NCI-H345 treated with DMSO at 0.1 percent for 48 hours (cell line): Measurements from ENCODE around the gene SP100.
"Not testable (repeated sequence)": the region's sequence is repeated elsewhere in the genome, so short reads cannot be mapped to it uniquely, and the experiment has no call there.

Source experiments
- DNase-seq: peaks from one replicate; lab custom pipeline; 2025; ENCODE audit not compliant: unreplicated experiment; lab: John Stamatoyannopoulos, UW

Gene SP100

GRCh38 chr2:230418341-230419016, 2.5 kb downstream of the SP100 start:
- DNase-seq: no peak

DNA sequence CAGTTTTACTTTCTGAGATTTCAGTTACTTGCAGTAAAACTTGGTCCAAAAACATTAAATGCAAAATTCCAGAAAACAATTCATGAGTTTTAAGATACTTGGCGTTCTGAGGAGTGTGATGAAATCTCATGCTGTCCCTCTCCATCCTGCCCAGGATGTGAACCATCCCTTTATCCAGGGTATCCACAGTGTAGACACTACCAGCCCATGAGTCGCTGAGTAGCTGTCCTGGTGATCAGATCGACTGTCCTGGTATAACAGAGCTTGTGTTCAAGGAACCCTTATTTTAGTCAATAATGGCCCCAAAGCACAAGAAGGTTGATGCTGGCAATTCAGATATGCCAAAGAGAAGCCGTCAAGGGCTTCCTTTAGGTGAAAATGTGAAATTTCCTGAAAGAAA, 3.2 kb downstream of the SP100 start:
- DNase-seq: no peak

DNA sequence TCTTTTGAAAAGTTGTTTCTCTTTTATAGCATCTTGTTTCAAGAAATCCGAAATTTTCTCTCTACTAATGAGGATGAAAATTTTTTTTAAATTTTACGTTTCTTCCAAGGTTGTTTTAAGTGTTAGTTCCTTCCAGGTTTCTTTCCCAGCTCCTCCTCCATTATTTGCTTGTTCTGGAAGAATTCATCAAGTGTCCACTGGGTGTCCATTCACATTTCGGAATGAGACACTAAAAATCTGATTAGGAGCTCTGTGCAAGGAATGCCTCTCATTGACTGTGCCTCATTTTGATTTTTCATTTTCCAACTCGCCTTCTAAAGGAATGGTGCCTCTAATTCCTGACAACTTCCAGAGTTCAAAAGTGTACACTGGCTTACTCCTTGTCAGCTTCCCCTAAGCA, 6.1 kb downstream of the SP100 start:
- DNase-seq: no peak

DNA sequence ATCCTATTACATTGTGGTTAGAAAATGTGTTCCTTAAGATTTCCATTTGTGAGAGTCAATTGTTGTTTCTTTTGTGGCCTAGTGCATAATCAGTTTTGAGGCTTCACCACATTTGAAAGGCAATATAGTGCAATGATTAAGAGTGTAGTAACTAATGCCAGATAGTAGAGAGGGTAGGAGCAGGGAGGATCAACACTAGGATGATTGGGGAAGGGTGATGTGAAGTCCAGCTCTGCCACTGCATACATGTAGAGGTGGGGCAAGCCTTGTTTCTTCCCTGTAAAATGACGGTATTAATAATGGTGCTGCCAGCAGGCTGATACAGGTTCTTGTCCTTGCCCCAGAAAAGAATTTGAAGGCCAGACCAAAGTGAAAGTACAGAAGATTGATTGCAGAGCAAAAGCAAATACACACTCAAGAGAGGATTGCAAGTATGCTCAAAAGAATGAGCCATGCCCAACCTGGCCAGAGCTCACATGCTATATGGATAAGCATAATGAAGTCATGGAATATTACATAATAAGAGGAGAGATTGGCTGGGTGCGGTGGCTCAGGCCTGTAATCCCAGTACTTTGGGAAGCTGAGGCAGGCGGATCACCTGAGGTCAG, 8.0 kb downstream of the SP100 start:
- no peak for DNase-seq

DNA sequence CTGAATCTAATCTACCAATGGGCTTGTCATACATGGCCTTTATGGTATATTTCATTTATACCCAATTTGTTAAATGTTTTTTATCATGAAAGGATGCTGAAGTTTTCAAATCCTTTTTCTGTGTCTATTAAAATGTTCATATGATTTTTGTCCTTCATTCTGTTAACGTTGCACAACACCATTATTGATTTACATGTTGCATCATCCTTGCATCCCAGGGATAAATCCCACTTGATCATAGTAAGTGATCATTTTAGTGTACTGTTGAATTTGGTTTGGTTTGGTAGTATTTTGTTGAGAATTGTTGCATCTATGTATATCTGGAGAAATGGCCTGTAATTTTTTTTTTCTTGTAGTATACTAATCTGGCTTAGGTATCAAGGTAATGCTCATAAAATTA, 9.4 kb downstream of the SP100 start:
- no peak for DNase-seq

- no peak for DNase-seq
Observed at GRCh38 chr2:230429513-230429912, 13.5 kb downstream of the SP100 start.

DNA sequence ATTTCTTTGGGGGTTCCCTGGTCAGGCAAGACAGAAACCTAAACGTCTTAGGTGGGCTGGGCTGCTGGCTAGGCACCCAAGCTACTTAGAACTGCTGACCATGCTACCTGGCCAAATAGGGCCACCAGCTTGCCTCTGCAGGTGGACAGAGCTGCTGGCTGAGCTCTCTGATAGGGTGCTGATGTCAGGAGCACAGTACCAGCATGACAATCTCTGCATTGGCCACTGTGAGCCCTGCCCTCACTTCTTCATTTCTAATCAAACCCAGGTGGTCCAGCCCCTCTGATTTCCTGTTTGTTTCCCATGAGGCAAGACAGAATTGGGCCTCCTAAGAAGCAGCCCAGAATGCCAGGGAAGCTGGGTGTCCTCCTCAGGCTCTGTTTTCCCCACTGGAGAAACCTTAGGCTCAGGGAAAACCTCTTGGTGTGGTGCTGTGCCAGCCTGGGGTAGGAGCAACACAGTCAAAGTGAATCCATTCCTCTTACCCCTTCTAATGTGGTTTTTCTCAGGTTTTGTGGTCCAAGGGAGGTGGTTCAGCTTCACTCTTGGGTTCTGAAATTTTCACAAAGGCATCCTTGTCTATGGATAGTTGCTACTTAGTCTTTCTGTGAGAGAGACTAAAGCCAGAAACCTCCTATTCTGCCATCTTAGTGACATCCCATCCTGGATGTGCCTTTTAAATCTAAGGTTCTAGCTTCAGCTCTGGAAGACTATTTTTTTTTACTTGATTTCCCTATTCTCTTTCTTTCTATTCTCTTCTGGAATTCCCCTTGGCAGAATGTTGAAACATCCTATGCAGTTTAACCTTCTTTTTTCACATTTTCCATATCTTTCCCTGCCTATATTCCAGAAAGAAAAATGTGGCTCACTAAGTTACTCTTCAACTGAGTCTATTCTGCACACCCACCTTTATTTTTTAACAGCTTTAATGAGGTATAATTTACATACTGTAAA, 15.2 kb downstream of the SP100 start:
- no peak for DNase-seq

- DNase-seq: no peak
Observed at GRCh38 chr2:230434677-230435324, 18.8 kb downstream of the SP100 start.

- DNase-seq: no peak
Observed at GRCh38 chr2:230435431-230435830, 19.4 kb downstream of the SP100 start.

- not testable (repeated sequence) for DNase-seq
Observed at GRCh38 chr2:230439121-230439520, 23.1 kb downstream of the SP100 start.

GRCh38 chr2:230439590-230439989, 23.6 kb downstream of the SP100 start:
- no peak for DNase-seq

GRCh38 chr2:230441227-230441897, 25.4 kb downstream of the SP100 start:
- no peak for DNase-seq

DNA sequence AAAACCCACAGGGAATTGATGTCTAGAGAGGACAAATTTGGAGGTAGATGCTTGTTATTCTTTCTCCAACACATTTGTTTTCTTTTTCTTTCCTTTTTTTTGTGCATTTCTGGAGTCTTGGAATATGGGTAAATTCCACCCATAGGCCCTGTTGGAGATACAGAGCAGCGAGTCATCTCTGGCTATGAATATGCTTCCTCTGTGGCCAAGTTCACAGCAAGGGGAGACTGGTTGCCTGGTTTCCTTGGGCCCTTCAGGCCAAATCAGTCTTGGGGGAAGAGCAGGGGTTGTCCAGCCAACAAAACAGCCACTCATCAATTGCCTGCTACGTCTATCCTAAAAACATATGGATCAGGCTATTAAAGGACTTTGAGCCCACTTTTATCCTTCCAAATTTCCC, 27.5 kb downstream of the SP100 start:
- DNase-seq: no peak

DNA sequence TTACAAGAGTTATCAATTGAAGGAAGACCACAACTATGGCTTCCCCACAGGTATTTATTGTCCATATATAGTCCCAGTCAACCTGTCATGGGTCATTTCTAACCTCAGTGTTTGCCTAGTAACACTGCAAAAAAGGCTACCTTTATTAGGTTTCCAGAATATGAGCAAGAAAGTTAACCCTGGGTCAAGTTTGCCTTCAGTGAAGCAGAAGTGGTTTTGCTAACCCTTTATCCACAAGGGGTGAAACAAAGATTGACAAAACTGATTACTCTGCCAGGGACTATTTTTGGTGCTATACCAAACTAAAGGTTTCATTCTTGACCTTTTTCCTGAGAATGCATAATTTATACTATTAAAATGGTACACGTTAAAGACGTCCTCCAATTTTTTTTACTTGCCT, 28.8 kb downstream of the SP100 start:
- no peak for DNase-seq

DNA sequence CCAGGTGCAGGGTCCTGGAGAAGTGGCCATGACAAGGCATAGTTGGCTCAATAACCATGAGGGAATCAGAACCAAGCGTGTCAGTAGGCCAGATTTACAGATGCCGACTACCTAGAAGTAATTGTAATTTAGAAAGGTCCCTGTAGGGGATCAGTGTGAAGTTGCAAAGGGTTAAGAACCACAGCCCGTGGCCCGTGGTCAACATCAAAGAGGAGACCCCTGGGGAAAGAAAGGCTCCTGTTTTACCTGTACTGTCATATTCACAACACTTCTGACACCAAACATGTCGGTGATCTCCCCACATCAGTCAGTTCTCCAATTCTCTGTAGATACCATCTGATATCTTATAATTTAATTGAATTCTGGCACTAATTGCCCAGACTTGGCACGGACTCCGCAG, 31.0 kb downstream of the SP100 start:
- DNase-seq: no peak

DNA sequence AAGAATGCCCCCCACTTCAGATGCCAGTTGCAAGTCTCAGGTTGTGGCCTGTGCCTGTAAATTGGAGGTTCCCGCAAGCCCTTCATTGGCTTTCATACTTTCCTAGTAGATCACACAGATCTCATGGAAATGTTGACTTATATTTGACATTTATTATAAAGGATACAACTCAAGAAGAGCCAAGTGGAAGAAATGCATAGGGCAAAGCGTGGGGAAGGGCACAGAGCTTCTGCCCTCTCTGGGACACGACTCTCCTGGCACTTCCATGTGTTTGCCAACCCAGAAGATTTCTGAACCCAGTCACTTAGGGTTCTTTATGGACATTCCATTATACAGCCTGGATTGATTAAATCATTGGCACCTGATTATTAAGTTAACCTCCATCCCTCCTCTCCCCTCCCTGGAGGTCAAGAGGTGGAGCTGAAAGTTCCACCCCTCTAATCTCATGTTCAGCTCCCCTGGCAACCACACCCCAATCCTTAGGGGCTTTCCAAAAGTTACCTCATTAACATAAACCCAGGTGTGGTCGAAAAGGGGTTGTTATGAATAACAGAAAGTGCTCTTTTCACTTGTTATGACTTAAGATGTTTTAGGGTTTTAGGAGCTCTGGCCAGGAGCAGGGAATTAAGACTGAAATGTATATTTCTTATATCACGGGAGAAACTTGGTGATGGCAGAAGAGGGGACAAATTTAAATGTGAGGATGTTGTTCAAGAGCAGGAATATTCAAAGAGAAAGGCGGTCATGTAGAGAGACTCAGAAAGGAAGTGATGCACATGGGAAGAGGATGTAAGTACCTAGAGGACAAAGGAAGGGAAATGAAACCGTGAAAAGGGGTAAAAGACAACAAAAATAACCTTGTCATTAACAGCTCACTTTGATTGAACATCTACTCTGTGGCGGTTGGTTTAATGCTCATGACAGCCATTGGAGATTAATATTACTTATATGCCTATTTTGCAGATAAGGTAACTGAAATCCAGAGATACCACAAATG, 31.8 kb downstream of the SP100 start:
- DNase-seq: no peak

- no peak for DNase-seq
Observed at GRCh38 chr2:230449901-230450467, 34.0 kb downstream of the SP100 start.

DNA sequence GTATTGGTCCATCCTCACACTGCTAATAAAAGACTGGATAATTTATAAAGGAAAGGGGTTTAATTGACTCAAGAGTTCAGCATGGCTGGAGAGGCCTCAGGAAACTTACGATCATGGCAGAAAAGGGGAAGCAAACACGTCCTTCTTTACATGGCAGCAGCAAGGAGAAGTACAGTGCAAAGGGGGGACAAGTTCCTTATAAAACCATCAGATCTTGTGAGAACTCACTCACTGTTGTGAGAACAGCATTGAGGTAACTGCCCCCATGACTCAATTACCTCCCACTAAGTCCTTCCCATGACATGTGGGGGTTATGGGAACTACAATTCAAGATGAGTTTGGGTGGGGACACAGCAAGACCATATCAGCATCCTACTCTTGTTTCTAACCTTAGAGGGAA, 37.0 kb downstream of the SP100 start:
- DNase-seq: no peak

- no peak for DNase-seq
Observed at GRCh38 chr2:230455005-230455684, 39.1 kb downstream of the SP100 start.
